GM12875 (cell line): ENCODE results near the gene ATP6AP1.

ENCODE experiments used
- H3K4me3 ChIP-seq: one replicate; pipeline ENCODE4 v1.5.1; 2011; ENCODE audit warnings: low read depth, low read length, control low read depth
- TF ChIP-seq, protein P1 (sequence below): IDR thresholded peaks from 2 replicates; pipeline ENCODE4 v1.5.1; 2011; ENCODE audit warnings: low read depth, mild to moderate bottlenecking, control low read depth, inconsistent platforms, low read length, moderate library complexity, borderline replicate concordance; ENCODE audit not compliant: insufficient read depth

The ATP6AP1 gene

DNA sequence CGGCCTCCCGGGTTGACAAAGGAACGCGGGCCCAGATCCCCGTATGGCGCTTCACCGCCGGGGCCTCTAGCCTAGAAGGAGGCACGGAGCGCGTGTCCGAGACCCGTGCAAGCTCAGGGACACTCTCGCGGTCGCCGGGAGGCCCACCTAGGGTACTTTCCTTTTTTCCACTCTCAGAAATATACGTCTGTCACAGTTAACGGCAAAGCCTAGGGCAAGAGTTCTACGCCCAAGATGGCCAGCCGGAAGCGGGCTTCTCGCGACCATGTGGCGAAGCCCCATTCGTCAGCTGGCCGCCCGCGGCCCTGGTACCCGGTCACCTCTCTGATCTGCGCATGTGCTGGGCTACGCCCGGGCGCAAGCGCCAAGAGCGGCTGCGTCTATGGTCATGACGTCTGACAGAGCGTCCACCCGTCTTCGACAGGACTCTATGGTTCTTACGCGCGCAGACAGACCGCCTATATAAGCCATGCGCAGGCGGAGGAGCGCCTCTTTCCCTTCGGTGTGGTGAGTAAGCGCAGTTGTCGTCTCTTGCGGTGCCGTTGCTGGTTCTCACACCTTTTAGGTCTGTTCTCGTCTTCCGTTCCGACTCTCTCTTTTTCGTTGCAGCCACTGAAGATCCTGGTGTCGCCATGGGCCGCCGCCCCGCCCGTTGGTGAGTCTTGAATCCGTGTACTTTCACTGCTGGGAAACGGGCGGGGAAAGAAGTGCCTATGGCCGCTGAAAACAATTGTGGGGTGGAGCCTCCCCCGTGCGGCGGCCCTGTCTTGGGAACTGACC is 30.4 kb upstream of the ATP6AP1 start, which contains the start of gene RPL10:
TSS of gene RPL10 (plus strand) at position 490 of the 780 bp plus-strand sequence. CDS start at position 633, 143 bp downstream.
- peak within 1 kb of the TSS; percentile 85 for H3K4me3 ChIP-seq
- TF ChIP-seq, protein P1, sequence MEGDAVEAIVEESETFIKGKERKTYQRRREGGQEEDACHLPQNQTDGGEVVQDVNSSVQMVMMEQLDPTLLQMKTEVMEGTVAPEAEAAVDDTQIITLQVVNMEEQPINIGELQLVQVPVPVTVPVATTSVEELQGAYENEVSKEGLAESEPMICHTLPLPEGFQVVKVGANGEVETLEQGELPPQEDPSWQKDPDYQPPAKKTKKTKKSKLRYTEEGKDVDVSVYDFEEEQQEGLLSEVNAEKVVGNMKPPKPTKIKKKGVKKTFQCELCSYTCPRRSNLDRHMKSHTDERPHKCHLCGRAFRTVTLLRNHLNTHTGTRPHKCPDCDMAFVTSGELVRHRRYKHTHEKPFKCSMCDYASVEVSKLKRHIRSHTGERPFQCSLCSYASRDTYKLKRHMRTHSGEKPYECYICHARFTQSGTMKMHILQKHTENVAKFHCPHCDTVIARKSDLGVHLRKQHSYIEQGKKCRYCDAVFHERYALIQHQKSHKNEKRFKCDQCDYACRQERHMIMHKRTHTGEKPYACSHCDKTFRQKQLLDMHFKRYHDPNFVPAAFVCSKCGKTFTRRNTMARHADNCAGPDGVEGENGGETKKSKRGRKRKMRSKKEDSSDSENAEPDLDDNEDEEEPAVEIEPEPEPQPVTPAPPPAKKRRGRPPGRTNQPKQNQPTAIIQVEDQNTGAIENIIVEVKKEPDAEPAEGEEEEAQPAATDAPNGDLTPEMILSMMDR: no peak

DNA sequence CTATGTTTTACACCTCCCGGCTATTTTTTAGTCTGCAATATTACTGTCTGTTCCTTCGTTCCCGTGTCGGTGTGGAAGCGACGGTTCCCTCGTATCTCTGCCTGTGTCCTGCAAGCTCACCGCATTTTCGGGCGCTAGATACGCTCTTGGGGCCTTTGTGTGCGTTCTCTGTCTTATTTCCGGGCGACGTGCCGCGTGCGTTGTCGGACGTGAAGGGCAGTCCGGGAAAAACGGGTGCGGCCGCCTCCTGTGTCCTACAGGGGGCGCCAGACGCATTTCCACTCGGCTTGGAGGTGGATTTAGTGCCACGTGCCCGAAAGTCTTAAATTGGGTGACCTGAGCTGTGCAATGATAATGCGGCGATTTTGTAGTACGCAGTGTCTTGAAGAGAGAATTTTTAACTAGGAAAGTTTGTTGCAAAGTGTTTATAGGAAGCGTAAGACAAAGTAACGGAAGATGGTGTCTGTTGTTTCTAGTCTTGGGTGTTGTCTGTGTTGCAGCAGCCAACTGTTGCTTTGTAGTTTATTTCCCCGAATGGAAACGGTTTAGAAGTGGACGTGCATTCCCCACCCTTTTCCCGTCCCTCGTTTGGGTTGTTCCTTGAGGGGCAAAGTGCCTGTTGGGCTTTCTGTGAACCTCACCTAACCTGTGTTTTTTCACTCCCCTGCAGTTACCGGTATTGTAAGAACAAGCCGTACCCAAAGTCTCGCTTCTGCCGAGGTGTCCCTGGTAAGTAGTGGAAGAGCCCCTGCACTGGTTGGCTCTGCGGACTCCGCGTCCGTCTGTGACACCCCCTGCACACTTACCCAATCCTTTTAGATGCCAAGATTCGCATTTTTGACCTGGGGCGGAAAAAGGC is 29.6 kb upstream of the ATP6AP1 start:
- TF ChIP-seq, protein P1: peak; percentile 69
- peak overlapping the region; percentile 85 for H3K4me3 ChIP-seq

DNA sequence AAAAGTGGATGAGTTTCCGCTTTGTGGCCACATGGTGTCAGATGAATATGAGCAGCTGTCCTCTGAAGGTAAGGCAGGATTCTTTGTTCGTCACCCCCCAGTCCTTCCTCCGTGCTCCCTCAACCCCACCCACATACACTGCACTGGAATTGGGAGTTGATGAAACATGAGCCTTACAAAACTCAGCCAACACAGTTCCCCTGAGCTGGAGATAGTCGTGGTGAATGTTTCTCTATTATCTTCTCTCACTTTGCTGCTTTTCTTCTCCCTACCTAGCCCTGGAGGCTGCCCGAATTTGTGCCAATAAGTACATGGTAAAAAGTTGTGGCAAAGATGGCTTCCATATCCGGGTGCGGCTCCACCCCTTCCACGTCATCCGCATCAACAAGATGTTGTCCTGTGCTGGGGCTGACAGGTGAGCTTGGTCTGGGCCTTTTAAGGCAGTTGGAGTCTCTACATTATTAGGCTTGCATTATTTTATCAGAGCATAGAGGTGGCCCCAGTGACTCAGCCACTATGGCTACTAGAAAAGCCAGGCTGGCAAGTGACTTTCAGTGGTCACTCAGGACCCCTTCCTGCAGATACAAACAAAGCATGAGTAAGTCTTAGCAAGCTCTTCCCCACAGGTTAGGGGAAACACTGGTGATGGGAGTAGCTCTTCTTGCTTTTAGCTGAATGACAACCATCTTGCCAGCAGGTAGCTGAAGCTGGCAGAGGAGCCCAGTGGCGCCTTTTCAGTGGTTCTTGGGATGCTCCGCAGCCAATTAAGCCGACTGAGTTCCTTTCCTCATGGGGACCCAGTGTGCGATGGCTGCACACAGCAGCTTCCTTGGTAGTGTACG is 28.7 kb upstream of the ATP6AP1 start:
- TF ChIP-seq, protein P1: no peak
- peak overlapping the region; percentile 85 for H3K4me3 ChIP-seq

DNA sequence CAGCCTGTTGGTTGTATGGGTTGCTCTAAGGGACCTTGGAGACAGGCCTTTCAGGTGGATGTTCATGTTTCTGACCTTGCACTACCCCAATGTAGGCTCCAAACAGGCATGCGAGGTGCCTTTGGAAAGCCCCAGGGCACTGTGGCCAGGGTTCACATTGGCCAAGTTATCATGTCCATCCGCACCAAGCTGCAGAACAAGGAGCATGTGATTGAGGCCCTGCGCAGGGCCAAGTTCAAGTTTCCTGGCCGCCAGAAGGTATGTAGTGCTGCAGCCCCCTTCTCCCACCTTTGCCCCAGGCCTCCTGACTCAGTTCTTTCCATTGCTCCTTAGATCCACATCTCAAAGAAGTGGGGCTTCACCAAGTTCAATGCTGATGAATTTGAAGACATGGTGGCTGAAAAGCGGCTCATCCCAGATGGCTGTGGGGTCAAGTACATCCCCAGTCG is 28.1 kb upstream of the ATP6AP1 start:
- peak overlapping the region; percentile 85 for H3K4me3 ChIP-seq

DNA sequence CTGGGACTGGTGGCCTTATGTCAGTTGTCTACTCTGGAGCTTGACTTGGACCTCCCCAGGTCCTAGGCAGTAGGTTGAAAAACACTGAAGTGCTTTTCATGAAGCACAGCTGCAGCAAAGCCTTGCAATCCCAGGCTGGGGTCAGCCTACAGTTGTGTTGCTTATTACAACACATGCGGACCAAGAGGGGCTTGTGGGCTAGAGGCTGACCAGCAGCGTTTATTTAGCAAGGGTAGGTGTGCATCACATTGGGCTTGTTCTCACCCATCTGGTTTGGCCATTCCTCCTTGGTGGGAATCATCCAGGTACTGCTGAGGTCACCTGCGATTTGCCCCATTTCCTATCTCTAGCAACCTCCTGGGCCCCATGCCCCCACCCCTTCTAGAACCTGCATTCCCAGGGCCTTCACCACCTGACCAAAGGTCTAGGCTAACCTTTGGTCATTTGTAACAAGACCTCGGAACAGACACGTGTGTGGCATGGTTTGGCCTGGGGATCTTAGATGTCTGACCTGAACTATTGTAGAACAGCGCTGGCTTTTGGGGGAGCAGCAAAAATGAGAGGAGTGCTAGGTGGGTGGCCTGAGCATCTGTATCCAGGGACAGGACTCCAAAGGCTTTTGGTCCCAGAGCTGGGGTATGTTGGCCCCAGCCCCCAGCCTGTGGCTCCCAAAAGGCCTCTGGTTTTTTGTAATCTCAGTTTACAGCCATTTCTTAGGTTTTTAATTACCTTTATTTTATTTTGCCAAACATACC is 27.3 kb upstream of the ATP6AP1 start:
- TF ChIP-seq, protein P1: no peak
- no peak overlapping the region for H3K4me3 ChIP-seq

DNA sequence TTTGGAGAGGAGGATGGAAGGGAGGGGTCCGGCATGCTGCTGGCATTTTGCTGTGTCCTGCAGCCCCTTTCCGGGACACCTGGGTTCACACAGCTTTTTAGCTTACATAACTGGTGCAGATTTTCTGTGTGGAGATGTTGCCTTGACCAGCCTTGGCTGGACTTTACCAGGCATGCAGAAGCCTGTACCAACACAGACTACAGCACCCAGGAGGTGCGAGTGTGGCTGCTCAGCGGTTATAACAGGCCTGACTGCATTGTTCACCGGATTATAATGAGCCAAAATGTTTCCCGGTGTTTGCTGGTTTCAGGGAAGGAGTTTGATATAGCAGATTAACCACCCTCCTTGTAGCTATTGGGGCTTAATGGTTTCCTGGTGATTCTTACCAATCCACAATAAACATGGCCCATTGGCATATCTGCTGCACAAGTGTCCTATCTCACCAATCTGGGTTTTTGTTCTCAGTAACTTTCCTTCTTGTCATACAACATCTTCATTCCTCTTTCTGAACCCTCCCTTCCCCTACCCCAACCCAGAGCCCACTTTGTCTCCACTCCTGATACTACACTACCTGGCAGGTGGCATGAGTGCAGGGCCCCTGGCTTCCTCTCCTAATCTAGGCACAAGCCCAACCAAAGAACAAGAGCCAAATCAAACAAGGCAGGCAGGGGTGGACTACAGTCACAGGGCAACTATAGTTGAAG is 26.4 kb upstream of the ATP6AP1 start:
- TF ChIP-seq, protein P1: no peak
- H3K4me3 ChIP-seq: no peak overlapping the region
